WTC11 (cell line): ENCODE data around the gene UGT1A8. TPM values are rescaled to one million over a fixed set of nuclear protein-coding genes. Genes with fewer than 3 reads are reported as not detected.

Experiments used
- ATAC-seq: fragments of 200-7000 bp; cut with Tn5 transposase; 2 replicates; pipeline ENCODE4 v1.10.0; 2021; ENCODE audit warnings: mild to moderate bottlenecking, moderate library complexity
- CTCF ChIA-PET: fragments of 300-600 bp; sonication (Branson Sonifier 250); formaldehyde crosslinking; loops from one replicate; lab custom pipeline; 2021; ENCODE audit warnings: antibody characterized with exemption; lab: Charles Lee
- POLR2A ChIA-PET: fragments of 350-600 bp; sonication (Branson Sonifier 250); formaldehyde crosslinking; loops from one replicate; lab custom pipeline; 2021; ENCODE audit warnings: antibody characterized with exemption; lab: Charles Lee
- DNase-seq: peaks from one replicate; pipeline ENCODE4 v3.0.0; 2021; ENCODE audit warnings: low spot score
- H3K27ac Mint-ChIP-seq: 2 replicates; pipeline ENCODE4 v1.8.0; 2021; ENCODE audit warnings: mixed read lengths
- H3K27me3 Mint-ChIP-seq: 2 replicates; pipeline ENCODE4 v1.8.0; 2021; ENCODE audit warnings: low read depth, mild to moderate bottlenecking, moderate library complexity, mixed read lengths
- H3K36me3 Mint-ChIP-seq: 2 replicates; pipeline ENCODE4 v1.8.0; 2021; ENCODE audit warnings: mixed read lengths
- H3K4me1 Mint-ChIP-seq: 2 replicates; pipeline ENCODE4 v1.8.0; 2022; ENCODE audit warnings: mixed read lengths
- H3K4me3 Mint-ChIP-seq: 2 replicates; pipeline ENCODE4 v1.8.0; 2021; ENCODE audit warnings: mild to moderate bottlenecking, moderate library complexity, mixed read lengths
- H3K9me3 Mint-ChIP-seq: 2 replicates; pipeline ENCODE4 v1.8.0; 2021; ENCODE audit warnings: mixed read lengths
- CREB1 ChIP-seq: sonication (generic); formaldehyde crosslinking; IDR thresholded peaks from 2 replicates; pipeline ENCODE4 v1.8.0; 2023; ENCODE audit warnings: mild to moderate bottlenecking, missing genetic modification reagents
- CREM ChIP-seq: sonication (generic); formaldehyde crosslinking; IDR thresholded peaks from 2 replicates; pipeline ENCODE4 v1.8.1; 2022; ENCODE audit warnings: mild to moderate bottlenecking, missing genetic modification reagents, moderate library complexity
- EMX1 ChIP-seq: fragments of 250-450 bp; sonication (Bioruptor Pico); IDR thresholded peaks from 2 replicates; pipeline ENCODE4 v1.8.0; 2021; ENCODE audit warnings: mild to moderate bottlenecking
- ESRRA ChIP-seq: sonication (generic); formaldehyde crosslinking; IDR thresholded peaks from 2 replicates; pipeline ENCODE4 v1.8.1; 2022; ENCODE audit warnings: mild to moderate bottlenecking, missing genetic modification reagents, borderline replicate concordance
- GRHL2 ChIP-seq: fragments of 250-450 bp; sonication (Bioruptor Pico); IDR thresholded peaks from 2 replicates; pipeline ENCODE4 v1.8.0; 2022; ENCODE audit warnings: mild to moderate bottlenecking, moderate library complexity; ENCODE audit not compliant: insufficient replicate concordance, severe bottlenecking
- GTF2I ChIP-seq: fragments of 250-450 bp; sonication (Bioruptor Pico); conservative IDR thresholded peaks from 2 replicates; pipeline ENCODE4 v1.4.0; 2021; ENCODE audit warnings: mild to moderate bottlenecking
- NFATC4 ChIP-seq: fragments of 250-450 bp; sonication (Bioruptor Pico); IDR thresholded peaks from 2 replicates; pipeline ENCODE4 v1.9.0; 2021; ENCODE audit warnings: mild to moderate bottlenecking
- NFE2L1 ChIP-seq: sonication (generic); formaldehyde crosslinking; IDR thresholded peaks from 2 replicates; pipeline ENCODE4 v1.8.1; 2023; ENCODE audit warnings: missing genetic modification reagents
- PRRX2 ChIP-seq: fragments of 250-450 bp; sonication (Bioruptor Pico); IDR thresholded peaks from 2 replicates; pipeline ENCODE4 v1.8.0; 2021; ENCODE audit warnings: mild to moderate bottlenecking
- RELA ChIP-seq: sonication (generic); formaldehyde crosslinking; IDR thresholded peaks from 2 replicates; pipeline ENCODE4 v1.8.1; 2022; ENCODE audit warnings: missing genetic modification reagents, mild to moderate bottlenecking, borderline replicate concordance
- SMAD3 ChIP-seq: sonication (generic); formaldehyde crosslinking; IDR thresholded peaks from 2 replicates; pipeline ENCODE4 v1.8.0; 2022; ENCODE audit warnings: missing genetic modification reagents, mild to moderate bottlenecking, borderline replicate concordance
- SMAD4 ChIP-seq: sonication (generic); formaldehyde crosslinking; IDR thresholded peaks from 2 replicates; pipeline ENCODE4 v1.8.0; 2022; ENCODE audit warnings: mild to moderate bottlenecking, missing genetic modification reagents
- TEAD4 ChIP-seq: sonication (generic); formaldehyde crosslinking; IDR thresholded peaks from 2 replicates; pipeline ENCODE4 v1.8.0; 2022; ENCODE audit warnings: mild to moderate bottlenecking, missing genetic modification reagents
- TP53 ChIP-seq: sonication (generic); formaldehyde crosslinking; IDR thresholded peaks from 2 replicates; pipeline ENCODE4 v1.8.1; 2023; ENCODE audit warnings: mild to moderate bottlenecking, missing genetic modification reagents
- ZNF138 ChIP-seq: sonication (generic); formaldehyde crosslinking; conservative IDR thresholded peaks from 2 replicates; pipeline ENCODE4 v1.8.1; 2022; ENCODE audit warnings: mild to moderate bottlenecking, moderate library complexity, missing genetic modification reagents
- ZNF423 ChIP-seq: fragments of 250-450 bp; sonication (Bioruptor Pico); IDR thresholded peaks from 2 replicates; pipeline ENCODE4 v2.1.2; 2022; ENCODE audit warnings: mild to moderate bottlenecking, moderate library complexity
- total RNA-seq: library from RNA; stranded (reverse); gene quantifications from 3 replicates; pipeline ENCODE4 v1.2.3, GENCODE V29; 2021
- TF ChIP-seq, protein P1 (sequence below): sonication (generic); formaldehyde crosslinking; IDR thresholded peaks from 2 replicates; pipeline ENCODE4 v1.8.1; 2023; ENCODE audit warnings: mild to moderate bottlenecking, missing genetic modification reagents
- TF ChIP-seq, protein P2 (sequence below): sonication (generic); formaldehyde crosslinking; IDR thresholded peaks from 2 replicates; pipeline ENCODE4 v1.8.0; 2023; ENCODE audit warnings: missing genetic modification reagents, mild to moderate bottlenecking, borderline replicate concordance
- TF ChIP-seq, protein P3 (sequence below): fragments of 250-450 bp; sonication (Bioruptor Pico); IDR thresholded peaks from 2 replicates; pipeline ENCODE4 v1.9.0; 2021; ENCODE audit warnings: mild to moderate bottlenecking
- TF ChIP-seq, protein P4 (sequence below): fragments of 250-450 bp; sonication (Bioruptor Pico); IDR thresholded peaks from 2 replicates; pipeline ENCODE4 v1.9.0; 2021; ENCODE audit warnings: mild to moderate bottlenecking, borderline replicate concordance
- TF ChIP-seq, protein P5 (sequence below): sonication (generic); formaldehyde crosslinking; IDR thresholded peaks from 2 replicates; pipeline ENCODE4 v1.8.0; 2022; ENCODE audit warnings: mild to moderate bottlenecking, missing genetic modification reagents

Gene UGT1A8
- total RNA-seq, 1 experiment from 2014 or later: 0.13 TPM

DNA sequence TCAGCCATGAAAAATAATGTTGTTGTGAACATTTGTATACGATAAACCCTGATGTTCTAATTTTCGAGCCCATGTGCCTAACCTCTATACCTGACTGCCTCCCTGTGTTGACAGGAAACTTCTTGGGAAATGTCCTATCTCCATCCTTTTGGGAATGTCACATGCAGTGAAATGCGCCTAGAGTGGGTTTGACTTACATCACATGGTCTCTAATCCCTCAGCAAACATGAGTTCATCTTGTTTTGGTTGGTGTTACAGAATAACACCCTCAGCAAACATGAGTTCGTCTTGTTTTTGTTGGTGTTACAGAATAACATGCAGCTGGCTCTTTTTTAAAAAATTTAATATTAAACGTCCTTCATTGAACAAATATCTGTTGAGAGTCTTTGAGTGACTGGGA lies 70.9 kb downstream of the UGT1A8 start:
- no peak overlapping the region for H3K27ac Mint-ChIP-seq
- ATAC-seq: no peak
- H3K27me3 Mint-ChIP-seq: peaks cover 3% of the 10 kb centered on the region; the same call in 1 of the 2 replicates
- H3K4me1 Mint-ChIP-seq: peaks cover 24% of the 10 kb centered on the region
- TF ChIP-seq ZNF138 (no peak), TP53 (CRISPR knock-in tag) (no peak), ESRRA (CRISPR knock-in tag) (no peak), CREB1 (no peak)
- DNase-seq: no peak
- 0 out of 2 replicates have a peak, but pooled peaks cover 4% of the 10 kb centered on the region for H3K9me3 Mint-ChIP-seq
- H3K4me3 Mint-ChIP-seq: no peak overlapping the region
- CTCF ChIA-PET: interaction anchor here (1.4 kb wide), 1 partner anchor 23 kb away, joined by 3 read pairs; no protein-coding TSS in a partner anchor
- H3K36me3 Mint-ChIP-seq: no peaks in the 10 kb centered on the region
- POLR2A ChIA-PET: no interaction called here

DNA sequence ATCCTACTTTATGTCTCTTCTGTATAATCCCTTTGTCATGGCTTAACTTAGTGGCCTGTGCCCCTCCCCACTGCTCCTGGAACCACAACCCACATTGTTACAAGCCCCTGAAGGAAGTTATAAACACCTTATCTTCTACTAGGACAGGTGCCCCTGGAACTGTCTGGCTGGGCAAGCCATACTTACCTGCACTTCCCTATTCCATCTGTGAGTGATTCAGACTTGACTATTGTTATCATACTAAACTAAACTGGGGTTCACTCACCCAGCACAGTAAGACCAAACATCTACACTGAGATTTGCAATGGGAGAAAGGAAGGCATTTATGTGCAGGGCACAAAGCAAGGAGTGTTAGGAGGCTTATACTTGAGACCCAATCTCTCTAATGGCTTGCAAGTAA lies 71.6 kb downstream of the UGT1A8 start:
- H3K36me3 Mint-ChIP-seq: no peaks in the 10 kb centered on the region
- no peak for ATAC-seq
- H3K9me3 Mint-ChIP-seq: 0 out of 2 replicates have a peak, but pooled peaks cover 4% of the 10 kb centered on the region
- POLR2A ChIA-PET: no interaction called here
- H3K4me1 Mint-ChIP-seq: peaks cover 24% of the 10 kb centered on the region
- DNase-seq: no peak
- H3K27ac Mint-ChIP-seq: no peak overlapping the region
- CTCF ChIA-PET: interaction anchor here (1.4 kb wide), 1 partner anchor 22 kb away, joined by 3 read pairs; no protein-coding TSS in a partner anchor
- TF ChIP-seq, protein P1, sequence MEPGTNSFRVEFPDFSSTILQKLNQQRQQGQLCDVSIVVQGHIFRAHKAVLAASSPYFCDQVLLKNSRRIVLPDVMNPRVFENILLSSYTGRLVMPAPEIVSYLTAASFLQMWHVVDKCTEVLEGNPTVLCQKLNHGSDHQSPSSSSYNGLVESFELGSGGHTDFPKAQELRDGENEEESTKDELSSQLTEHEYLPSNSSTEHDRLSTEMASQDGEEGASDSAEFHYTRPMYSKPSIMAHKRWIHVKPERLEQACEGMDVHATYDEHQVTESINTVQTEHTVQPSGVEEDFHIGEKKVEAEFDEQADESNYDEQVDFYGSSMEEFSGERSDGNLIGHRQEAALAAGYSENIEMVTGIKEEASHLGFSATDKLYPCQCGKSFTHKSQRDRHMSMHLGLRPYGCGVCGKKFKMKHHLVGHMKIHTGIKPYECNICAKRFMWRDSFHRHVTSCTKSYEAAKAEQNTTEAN (CRISPR knock-in tag): no peak
- TF ChIP-seq, protein P2, sequence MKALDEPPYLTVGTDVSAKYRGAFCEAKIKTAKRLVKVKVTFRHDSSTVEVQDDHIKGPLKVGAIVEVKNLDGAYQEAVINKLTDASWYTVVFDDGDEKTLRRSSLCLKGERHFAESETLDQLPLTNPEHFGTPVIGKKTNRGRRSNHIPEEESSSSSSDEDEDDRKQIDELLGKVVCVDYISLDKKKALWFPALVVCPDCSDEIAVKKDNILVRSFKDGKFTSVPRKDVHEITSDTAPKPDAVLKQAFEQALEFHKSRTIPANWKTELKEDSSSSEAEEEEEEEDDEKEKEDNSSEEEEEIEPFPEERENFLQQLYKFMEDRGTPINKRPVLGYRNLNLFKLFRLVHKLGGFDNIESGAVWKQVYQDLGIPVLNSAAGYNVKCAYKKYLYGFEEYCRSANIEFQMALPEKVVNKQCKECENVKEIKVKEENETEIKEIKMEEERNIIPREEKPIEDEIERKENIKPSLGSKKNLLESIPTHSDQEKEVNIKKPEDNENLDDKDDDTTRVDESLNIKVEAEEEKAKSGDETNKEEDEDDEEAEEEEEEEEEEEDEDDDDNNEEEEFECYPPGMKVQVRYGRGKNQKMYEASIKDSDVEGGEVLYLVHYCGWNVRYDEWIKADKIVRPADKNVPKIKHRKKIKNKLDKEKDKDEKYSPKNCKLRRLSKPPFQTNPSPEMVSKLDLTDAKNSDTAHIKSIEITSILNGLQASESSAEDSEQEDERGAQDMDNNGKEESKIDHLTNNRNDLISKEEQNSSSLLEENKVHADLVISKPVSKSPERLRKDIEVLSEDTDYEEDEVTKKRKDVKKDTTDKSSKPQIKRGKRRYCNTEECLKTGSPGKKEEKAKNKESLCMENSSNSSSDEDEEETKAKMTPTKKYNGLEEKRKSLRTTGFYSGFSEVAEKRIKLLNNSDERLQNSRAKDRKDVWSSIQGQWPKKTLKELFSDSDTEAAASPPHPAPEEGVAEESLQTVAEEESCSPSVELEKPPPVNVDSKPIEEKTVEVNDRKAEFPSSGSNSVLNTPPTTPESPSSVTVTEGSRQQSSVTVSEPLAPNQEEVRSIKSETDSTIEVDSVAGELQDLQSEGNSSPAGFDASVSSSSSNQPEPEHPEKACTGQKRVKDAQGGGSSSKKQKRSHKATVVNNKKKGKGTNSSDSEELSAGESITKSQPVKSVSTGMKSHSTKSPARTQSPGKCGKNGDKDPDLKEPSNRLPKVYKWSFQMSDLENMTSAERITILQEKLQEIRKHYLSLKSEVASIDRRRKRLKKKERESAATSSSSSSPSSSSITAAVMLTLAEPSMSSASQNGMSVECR: no peak
- TF ChIP-seq, protein P3, sequence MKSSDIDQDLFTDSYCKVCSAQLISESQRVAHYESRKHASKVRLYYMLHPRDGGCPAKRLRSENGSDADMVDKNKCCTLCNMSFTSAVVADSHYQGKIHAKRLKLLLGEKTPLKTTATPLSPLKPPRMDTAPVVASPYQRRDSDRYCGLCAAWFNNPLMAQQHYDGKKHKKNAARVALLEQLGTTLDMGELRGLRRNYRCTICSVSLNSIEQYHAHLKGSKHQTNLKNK: no peak
- TF ChIP-seq RELA (CRISPR knock-in tag) (no peak), GRHL2 (no peak), NFE2L1 (CRISPR knock-in tag) (no peak), ZNF138 (no peak), PRRX2 (no peak), SMAD3 (CRISPR knock-in tag) (no peak), GTF2I (no peak), ZNF423 (no peak), SMAD4 (CRISPR knock-in tag) (no peak), NFATC4 (CRISPR knock-in tag) (no peak), EMX1 (CRISPR knock-in tag) (no peak), TEAD4 (no peak), CREM (no peak)
- TF ChIP-seq, protein P4, sequence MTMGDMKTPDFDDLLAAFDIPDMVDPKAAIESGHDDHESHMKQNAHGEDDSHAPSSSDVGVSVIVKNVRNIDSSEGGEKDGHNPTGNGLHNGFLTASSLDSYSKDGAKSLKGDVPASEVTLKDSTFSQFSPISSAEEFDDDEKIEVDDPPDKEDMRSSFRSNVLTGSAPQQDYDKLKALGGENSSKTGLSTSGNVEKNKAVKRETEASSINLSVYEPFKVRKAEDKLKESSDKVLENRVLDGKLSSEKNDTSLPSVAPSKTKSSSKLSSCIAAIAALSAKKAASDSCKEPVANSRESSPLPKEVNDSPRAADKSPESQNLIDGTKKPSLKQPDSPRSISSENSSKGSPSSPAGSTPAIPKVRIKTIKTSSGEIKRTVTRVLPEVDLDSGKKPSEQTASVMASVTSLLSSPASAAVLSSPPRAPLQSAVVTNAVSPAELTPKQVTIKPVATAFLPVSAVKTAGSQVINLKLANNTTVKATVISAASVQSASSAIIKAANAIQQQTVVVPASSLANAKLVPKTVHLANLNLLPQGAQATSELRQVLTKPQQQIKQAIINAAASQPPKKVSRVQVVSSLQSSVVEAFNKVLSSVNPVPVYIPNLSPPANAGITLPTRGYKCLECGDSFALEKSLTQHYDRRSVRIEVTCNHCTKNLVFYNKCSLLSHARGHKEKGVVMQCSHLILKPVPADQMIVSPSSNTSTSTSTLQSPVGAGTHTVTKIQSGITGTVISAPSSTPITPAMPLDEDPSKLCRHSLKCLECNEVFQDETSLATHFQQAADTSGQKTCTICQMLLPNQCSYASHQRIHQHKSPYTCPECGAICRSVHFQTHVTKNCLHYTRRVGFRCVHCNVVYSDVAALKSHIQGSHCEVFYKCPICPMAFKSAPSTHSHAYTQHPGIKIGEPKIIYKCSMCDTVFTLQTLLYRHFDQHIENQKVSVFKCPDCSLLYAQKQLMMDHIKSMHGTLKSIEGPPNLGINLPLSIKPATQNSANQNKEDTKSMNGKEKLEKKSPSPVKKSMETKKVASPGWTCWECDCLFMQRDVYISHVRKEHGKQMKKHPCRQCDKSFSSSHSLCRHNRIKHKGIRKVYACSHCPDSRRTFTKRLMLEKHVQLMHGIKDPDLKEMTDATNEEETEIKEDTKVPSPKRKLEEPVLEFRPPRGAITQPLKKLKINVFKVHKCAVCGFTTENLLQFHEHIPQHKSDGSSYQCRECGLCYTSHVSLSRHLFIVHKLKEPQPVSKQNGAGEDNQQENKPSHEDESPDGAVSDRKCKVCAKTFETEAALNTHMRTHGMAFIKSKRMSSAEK (CRISPR knock-in tag): no peak
- TF ChIP-seq, protein P5, sequence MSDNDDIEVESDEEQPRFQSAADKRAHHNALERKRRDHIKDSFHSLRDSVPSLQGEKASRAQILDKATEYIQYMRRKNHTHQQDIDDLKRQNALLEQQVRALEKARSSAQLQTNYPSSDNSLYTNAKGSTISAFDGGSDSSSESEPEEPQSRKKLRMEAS (CRISPR knock-in tag): no peak
- peaks cover 3% of the 10 kb centered on the region; the same call in 1 of the 2 replicates for H3K27me3 Mint-ChIP-seq
- no peak overlapping the region for H3K4me3 Mint-ChIP-seq
